Activated naive CD4-positive, alpha-beta T cell treated with anti-CD3 and anti-CD28 coated beads, Interleukin-2, amount 50 U/mL, for 16 hours (primary cell): ENCODE data around the gene RPN1.
"Not testable (repeated sequence)": the region's sequence is repeated elsewhere in the genome, so short reads cannot be mapped to it uniquely, and the experiment has no call there.

Source experiments
- DNase-seq: peaks from one replicate; pipeline ENCODE4 v3.0.0-alpha.2; 2020

The RPN1 gene

GRCh38 chr3:128650096-128651050, at the start of gene RPN1:
Gene RPN1 (minus strand): TSS chr3:128650818. CDS start chr3:128650800, 18 bp downstream.
- peak; percentile 96 for DNase-seq

- DNase-seq = peak; percentile 31
Observed at GRCh38 chr3:128698211-128699047, 47.8 kb upstream of the RPN1 start.

GRCh38 chr3:128697341-128697740, 46.7 kb upstream of the RPN1 start:
- no peak for DNase-seq

- no peak for DNase-seq
Observed at GRCh38 chr3:128693696-128694095, 43.1 kb upstream of the RPN1 start.

GRCh38 chr3:128689060-128689459, 38.4 kb upstream of the RPN1 start:
- DNase-seq = no peak

- DNase-seq = no peak
Observed at GRCh38 chr3:128686465-128686864, 35.8 kb upstream of the RPN1 start.

GRCh38 chr3:128684986-128685726, 34.5 kb upstream of the RPN1 start:
- no peak for DNase-seq

- no peak for DNase-seq
Observed at GRCh38 chr3:128683957-128684356, 33.3 kb upstream of the RPN1 start.

- DNase-seq = no peak
Observed at GRCh38 chr3:128681369-128681829, 30.8 kb upstream of the RPN1 start.

- peak; percentile 100 for DNase-seq
Observed at GRCh38 chr3:128680603-128681368, 30.2 kb upstream of the RPN1 start.

- DNase-seq = no peak
Observed at GRCh38 chr3:128679338-128679737, 28.7 kb upstream of the RPN1 start.

- not testable (repeated sequence) for DNase-seq
Observed at GRCh38 chr3:128675802-128676201, 25.2 kb upstream of the RPN1 start.

- DNase-seq = no peak
Observed at GRCh38 chr3:128674161-128674784, 23.7 kb upstream of the RPN1 start.

- DNase-seq = no peak
Observed at GRCh38 chr3:128667641-128668040, 17.0 kb upstream of the RPN1 start.

- DNase-seq = no peak
Observed at GRCh38 chr3:128665362-128666021, 14.9 kb upstream of the RPN1 start.

GRCh38 chr3:128663151-128663550, 12.5 kb upstream of the RPN1 start:
- DNase-seq = no peak

GRCh38 chr3:128655531-128655930, 4.9 kb upstream of the RPN1 start:
- no peak for DNase-seq

GRCh38 chr3:128653993-128654805, 3.6 kb upstream of the RPN1 start:
- DNase-seq = peak; percentile 19

GRCh38 chr3:128653383-128653992, 2.9 kb upstream of the RPN1 start:
- DNase-seq = peak; percentile 61
